Breast epithelium (tissue), 4 donors: ENCODE data around the gene ZIC2. TPM values are rescaled to one million over a fixed set of nuclear protein-coding genes. Genes with fewer than 3 reads are reported as not detected.

Source experiments
- DNase-seq, 2 donors: peaks; one replicate each; pipeline ENCODE4 v3.0.0-alpha.2; 2019; ENCODE audit warnings: low spot score in 2 of 2
- H3K27ac ChIP-seq, 2 donors: fragments of 200-600 bp; sonication (generic) in 1 of 2; one replicate each; pipeline ENCODE4 v1.5.1; 2016 to 2019; ENCODE audit warnings: mild to moderate bottlenecking in 1 of 2
- H3K27me3 ChIP-seq, 2 donors: fragments of 200-600 bp; sonication (generic) in 1 of 2; one replicate each; pipeline versions ENCODE4 v1.5.1 to v1.6.0; 2017 to 2019; ENCODE audit warnings: control low read depth in 1 of 2, mild to moderate bottlenecking in 1 of 2
- H3K36me3 ChIP-seq: fragments of 200-600 bp; one replicate; pipeline ENCODE4 v1.5.1; 2019
- H3K4me1 ChIP-seq, 2 donors: fragments of 200-600 bp; sonication (generic); one replicate each; pipeline ENCODE4 v1.5.1; 2016 to 2019; ENCODE audit warnings: control low read depth in 1 of 2
- H3K4me3 ChIP-seq, 3 donors: fragments of 200-600 bp; sonication (generic); 1 replicate in 2 of 3; 2 replicates in 1 of 3; pipeline ENCODE4 v1.5.1; 2016 to 2019; ENCODE audit warnings: mild to moderate bottlenecking in 3 of 3, moderate library complexity in 2 of 3
- H3K9me3 ChIP-seq, 2 donors: fragments of 200-600 bp; sonication (generic) in 1 of 2; one replicate each; pipeline ENCODE4 v1.5.1; 2016 to 2019; ENCODE audit warnings: control low read depth in 1 of 2
- POLR2A ChIP-seq: fragments of 450-650 bp; IDR thresholded peaks from one replicate; pipeline ENCODE4 v1.6.1; 2016; ENCODE audit warnings: antibody characterized with exemption, mild to moderate bottlenecking, moderate library complexity
- POLR2AphosphoS5 ChIP-seq, 3 donors: sonication (generic); formaldehyde crosslinking; IDR thresholded peaks; one replicate each; pipeline ENCODE4 v1.6.1; 2017; ENCODE audit warnings: antibody characterized with exemption in 3 of 3
- intact Hi-C: fragments of 100-400 bp; cut with DNase I; formaldehyde crosslinking; loops from one replicate; pipeline ENCODE4 v1.15.1; 2023; ENCODE audit warnings: low total_unique reads
- total RNA-seq, 3 donors: library from RNA; depleted of rRNA; stranded (reverse); fragments of >200 nt; gene quantifications; one replicate each; pipeline ENCODE4 v1.1.0, GENCODE V29; 2016
- TF ChIP-seq, protein P1 (sequence below), 3 donors: fragments of 450-650 bp; IDR thresholded peaks; one replicate each; pipeline ENCODE4 v1.5.1; 2016 to 2017; ENCODE audit warnings: antibody characterized with exemption in 3 of 3, mild to moderate bottlenecking in 3 of 3, moderate library complexity in 3 of 3

Gene ZIC2
- total RNA-seq, 3 donors from 2014 or later, result 0.15 TPM; not detected in 2

DNA sequence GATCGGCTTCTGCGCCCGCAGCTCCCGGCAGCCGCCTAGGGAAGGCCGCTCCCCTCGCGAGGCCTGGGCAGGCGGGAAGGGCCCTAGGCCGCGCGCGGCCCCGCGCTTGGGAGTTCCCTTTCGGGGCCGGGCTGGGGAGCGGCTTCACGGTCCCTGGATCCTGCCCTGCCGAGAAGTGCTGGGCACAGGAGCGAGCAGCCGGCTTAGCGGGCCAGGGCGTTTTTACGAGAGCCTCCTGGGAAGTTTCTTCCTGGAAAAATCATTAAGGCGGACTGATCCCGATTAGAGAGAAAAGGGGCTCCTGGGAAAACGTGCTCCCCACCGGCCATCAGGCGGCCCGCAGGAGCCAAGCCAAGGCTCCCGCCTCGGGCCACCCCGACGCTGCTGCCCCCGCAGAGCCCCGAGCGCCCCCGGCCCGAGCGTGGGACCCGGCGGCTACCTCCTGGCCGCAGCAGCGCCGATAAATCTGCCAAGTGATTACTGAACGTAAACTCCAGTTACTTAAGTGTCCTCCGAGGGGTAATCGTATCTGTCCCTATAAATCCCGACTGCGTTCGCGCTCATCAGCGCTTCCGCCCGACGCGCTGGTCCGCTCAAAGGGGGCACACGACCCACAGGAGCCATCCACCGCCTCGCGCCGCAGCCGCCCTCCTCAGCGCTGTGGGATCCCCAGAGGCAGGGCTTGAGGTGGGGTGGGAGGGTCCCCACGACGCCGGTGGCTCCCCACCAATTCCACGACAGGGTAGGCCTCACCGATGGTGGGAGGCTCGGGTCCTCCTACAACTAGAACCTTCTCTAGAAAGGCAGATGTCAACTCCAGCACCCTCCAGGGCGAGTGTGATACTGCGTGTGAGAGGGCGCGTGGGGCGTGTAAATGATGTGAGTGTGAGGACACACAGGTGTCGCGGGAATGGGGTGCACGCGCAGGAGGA is 12.8 kb upstream of the ZIC2 start:
- Histone ChIP-seq H3K4me3 (peak overlapping the region; percentile 21 to 69 (median 32)), H3K27ac (no peak overlapping the region), H3K4me1 (peaks cover 0 to 17% of the 10 kb centered on the region in 2 donors), H3K9me3 (no peaks in the 10 kb centered on the region), H3K27me3 (peaks cover 21 to 90% of the 10 kb centered on the region in 2 donors), H3K36me3 (no peaks in the 10 kb centered on the region)
- intact Hi-C loops, result no loop called here
- DNase-seq, result no peak
- no peak for TF ChIP-seq POLR2AphosphoS5 (IDR thresholded peaks at IDR 0.05)
- TF ChIP-seq, protein P1, sequence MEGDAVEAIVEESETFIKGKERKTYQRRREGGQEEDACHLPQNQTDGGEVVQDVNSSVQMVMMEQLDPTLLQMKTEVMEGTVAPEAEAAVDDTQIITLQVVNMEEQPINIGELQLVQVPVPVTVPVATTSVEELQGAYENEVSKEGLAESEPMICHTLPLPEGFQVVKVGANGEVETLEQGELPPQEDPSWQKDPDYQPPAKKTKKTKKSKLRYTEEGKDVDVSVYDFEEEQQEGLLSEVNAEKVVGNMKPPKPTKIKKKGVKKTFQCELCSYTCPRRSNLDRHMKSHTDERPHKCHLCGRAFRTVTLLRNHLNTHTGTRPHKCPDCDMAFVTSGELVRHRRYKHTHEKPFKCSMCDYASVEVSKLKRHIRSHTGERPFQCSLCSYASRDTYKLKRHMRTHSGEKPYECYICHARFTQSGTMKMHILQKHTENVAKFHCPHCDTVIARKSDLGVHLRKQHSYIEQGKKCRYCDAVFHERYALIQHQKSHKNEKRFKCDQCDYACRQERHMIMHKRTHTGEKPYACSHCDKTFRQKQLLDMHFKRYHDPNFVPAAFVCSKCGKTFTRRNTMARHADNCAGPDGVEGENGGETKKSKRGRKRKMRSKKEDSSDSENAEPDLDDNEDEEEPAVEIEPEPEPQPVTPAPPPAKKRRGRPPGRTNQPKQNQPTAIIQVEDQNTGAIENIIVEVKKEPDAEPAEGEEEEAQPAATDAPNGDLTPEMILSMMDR (IDR thresholded peaks at IDR 0.05), result no peak
- no peak for TF ChIP-seq POLR2A

DNA sequence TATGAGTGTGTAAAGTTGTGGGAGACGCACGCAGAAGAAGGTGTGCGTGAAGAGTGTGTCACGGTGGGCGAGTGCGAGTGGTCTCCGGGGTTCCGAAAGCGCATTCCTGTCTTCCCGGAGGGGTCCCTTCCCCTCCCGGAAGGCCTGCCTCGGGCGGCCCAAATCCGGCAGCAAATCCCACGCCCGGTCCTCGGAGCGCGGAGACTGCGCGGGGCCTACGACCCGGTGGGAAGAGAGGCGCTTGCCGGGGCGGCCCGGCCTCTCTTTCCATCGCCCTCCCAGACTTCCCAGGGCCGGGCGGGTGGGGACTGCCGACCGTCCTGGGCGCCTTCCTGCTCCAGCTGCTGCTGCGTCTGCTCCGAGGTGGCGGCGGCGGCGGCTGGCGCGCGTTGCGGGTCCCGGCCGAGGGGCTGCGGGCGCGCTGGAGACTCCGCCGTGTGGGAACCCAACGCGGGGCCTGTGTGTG is 12.1 kb upstream of the ZIC2 start:
- no peak for TF ChIP-seq POLR2A
- TF ChIP-seq, protein P1 (IDR thresholded peaks at IDR 0.05), result no peak
- no peak for TF ChIP-seq POLR2AphosphoS5 (IDR thresholded peaks at IDR 0.05)
- peaks cover 21 to 93% of the 10 kb centered on the region in 2 donors for H3K27me3 ChIP-seq
- intact Hi-C loops, result no loop called here

DNA sequence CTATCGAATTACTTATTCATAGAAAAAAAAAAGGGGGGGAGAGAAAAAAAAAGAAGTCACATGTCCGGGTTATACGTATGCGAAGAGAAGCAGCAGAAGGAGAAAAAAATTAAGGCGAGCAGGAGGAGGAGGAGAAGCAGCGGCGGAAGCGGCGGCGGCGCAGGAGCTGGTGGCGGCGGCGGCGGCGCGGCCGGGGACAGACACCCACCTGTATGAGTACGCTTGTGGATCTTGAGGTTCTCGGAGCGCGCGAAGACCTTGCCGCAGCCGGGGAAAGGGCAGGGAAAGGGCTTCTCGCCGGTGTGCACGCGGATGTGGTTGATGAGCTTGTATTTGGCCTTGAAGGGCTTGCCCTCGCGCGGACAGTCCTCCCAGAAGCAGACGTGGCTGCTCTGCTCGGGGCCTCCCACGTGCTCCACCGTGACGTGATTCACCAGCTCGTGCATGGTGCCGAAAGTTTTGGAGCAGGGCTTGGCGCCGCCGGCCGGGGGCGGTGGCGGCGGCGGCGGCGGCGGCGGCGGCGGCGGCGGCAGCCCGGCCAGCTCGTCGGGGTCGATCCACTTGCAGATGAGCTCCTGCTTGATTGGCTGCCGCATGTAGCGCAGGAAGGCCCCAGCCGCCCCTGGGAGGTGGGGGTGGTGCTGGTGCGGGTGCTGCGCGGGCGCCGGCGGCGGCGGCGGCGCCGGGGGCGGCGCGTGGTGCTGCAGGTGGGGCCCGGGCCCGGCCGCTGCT is 11.5 kb upstream of the ZIC2 start:
- H3K4me1 ChIP-seq, result peaks cover 0 to 17% of the 10 kb centered on the region in 2 donors
- H3K27ac ChIP-seq, result no peak overlapping the region
- no peaks in the 10 kb centered on the region for H3K9me3 ChIP-seq
- TF ChIP-seq POLR2AphosphoS5 (IDR thresholded peaks at IDR 0.05), result no peak
- H3K27me3 ChIP-seq, result peaks cover 25 to 93% of the 10 kb centered on the region in 2 donors
- intact Hi-C loops, result no loop called here
- no peaks in the 10 kb centered on the region for H3K36me3 ChIP-seq
- DNase-seq, result no peak
- peak overlapping the region; percentile 2 to 69 (median 39) for H3K4me3 ChIP-seq

More for the DNA sequence above, 12.1 kb upstream of the ZIC2 start:
- H3K36me3 ChIP-seq, result no peaks in the 10 kb centered on the region
- H3K4me1 ChIP-seq, result peaks cover 0 to 17% of the 10 kb centered on the region in 2 donors
- no peak for DNase-seq
- H3K9me3 ChIP-seq, result no peaks in the 10 kb centered on the region
- peak overlapping the region; percentile 2 to 69 (median 39) for H3K4me3 ChIP-seq
- no peak overlapping the region for H3K27ac ChIP-seq

DNA sequence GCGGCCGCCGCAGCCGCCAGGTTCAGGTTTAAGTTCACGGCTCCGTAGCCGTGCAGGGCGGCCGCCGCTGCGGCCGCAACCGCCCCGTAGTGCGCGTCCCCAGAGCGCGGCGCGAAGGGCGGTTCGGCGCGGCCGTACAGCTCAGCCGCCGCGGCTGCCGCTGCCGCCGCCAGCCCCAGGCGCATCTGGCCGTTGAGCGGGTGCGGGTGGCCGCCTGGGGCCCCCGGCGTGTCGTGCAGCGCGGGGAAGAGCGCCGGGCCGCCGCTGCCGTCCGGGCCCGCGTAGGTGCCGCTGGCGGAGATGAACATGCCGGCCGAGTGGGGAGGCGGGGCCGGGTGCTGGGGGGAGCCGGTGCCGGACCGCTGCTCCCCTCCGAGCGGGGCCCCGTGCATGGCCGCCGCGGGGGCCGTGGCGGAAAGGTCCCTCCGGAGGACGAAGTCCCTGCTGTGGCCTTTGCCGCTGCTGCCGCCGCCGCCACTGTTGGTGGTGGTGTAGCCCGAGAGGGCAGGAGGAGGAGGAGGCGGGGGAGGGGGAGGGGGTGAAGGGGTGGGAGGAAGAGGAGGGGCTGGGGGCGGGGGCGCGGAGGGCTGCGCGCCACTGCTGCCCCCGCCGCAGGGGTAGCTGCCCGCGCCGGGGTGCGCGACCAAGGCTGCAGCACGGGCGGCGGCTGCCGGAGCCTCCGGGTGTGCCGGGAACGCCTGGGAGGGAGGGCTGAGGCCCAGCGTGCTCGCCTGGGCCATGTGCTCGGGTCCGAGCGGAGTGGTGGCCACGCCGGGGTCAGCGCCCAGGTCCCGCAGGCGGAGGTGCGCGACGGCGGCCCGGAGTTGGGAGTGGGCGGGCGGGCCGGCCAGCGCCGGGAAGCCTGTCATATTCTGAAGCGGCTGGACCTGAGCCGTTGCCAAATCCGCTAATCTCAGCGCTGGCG is 10.7 kb upstream of the ZIC2 start:
- TF ChIP-seq POLR2A, result no peak
- no peak for TF ChIP-seq POLR2AphosphoS5 (IDR thresholded peaks at IDR 0.05)
- TF ChIP-seq, protein P1 (IDR thresholded peaks at IDR 0.05), result no peak
- peaks cover 28 to 93% of the 10 kb centered on the region in 2 donors for H3K27me3 ChIP-seq

More for the DNA sequence above, 10.7 kb upstream of the ZIC2 start:
- no peaks in the 10 kb centered on the region for H3K9me3 ChIP-seq
- H3K4me1 ChIP-seq, result peaks cover 0 to 17% of the 10 kb centered on the region in 2 donors
- no peaks in the 10 kb centered on the region for H3K36me3 ChIP-seq
- no peak overlapping the region for H3K27ac ChIP-seq
- no peak for DNase-seq
- peak overlapping the region in 2 of 3 donors; percentile 39 to 69 for H3K4me3 ChIP-seq
- intact Hi-C loops, result no loop called here
